Measurements from ENCODE around the gene EMILIN1. TPM values are rescaled to one million over a fixed set of nuclear protein-coding genes. Genes with fewer than 3 reads are reported as not detected.

Gene EMILIN1
- total and polyA plus RNA-seq, 2 of the 4 experiments (the other 2 are of a cell fraction), result 26.5 to 95.6 TPM

GRCh38 chr2:27084297-27085061, 6.1 kb downstream of the EMILIN1 start:
- H3K56ac ChIP-seq (ENCODE audit: extremely low read depth, insufficient read depth, low read length), result no peak overlapping the region
- peaks cover 29% of the 10 kb centered on the region; the same call in 1 of the 2 replicates for H3K36me3 ChIP-seq (ENCODE audit: control insufficient read depth, insufficient read depth, low read length)
- H3K9me3 ChIP-seq (ENCODE audit: control insufficient read depth, insufficient read depth, low read length), result no peaks in the 10 kb centered on the region
- DNase-seq (no peak), ATAC-seq (ENCODE audit: low read depth) (no peak)
- peaks cover 3% of the 10 kb centered on the region; the same call in 1 of the 2 replicates for H3K9me1 ChIP-seq (ENCODE audit: insufficient read depth, low read length)
- H3K9ac ChIP-seq (ENCODE audit: low read depth, low read length), result no peak overlapping the region
- H3K4me3 ChIP-seq (ENCODE audit: insufficient read depth, low read depth, low read length), result no peak overlapping the region
- no peak overlapping the region for H2AK5ac ChIP-seq (ENCODE audit: low read depth, low read length)
- WGBS, 2 experiments (ENCODE audit: extremely low coverage in 2 of 2, insufficient read length in 1 of 2), result 79% methylated on average over 3 of the region's 6 CpGs; no CpG with 5 or more reads in 1 of the 2 experiments
- H2BK15ac ChIP-seq (ENCODE audit: low read depth, low read length), result no peak overlapping the region
- no peaks in the 10 kb centered on the region for H3K27me3 ChIP-seq (ENCODE audit: control insufficient read depth, insufficient read depth, low read length)
- H3K18ac ChIP-seq (ENCODE audit: low read depth, low read length), result no peak overlapping the region
- H3K4ac ChIP-seq (ENCODE audit: low read depth, low read length), result no peak overlapping the region
- H4K5ac ChIP-seq (ENCODE audit: low read depth, low read length), result no peak overlapping the region
- H4K91ac ChIP-seq (ENCODE audit: insufficient read depth, low read depth, low read length), result no peak overlapping the region
- peaks cover 14% of the 10 kb centered on the region for H4K20me1 ChIP-seq (ENCODE audit: insufficient read depth, low read length)
- H3K27ac ChIP-seq (ENCODE audit: insufficient read depth, low read length), result no peak overlapping the region
- in situ Hi-C loops (cut with MboI; ENCODE audit: low sequenced_read_pairs), result no loop called here
- no peak overlapping the region for H3K4me2 ChIP-seq (ENCODE audit: low read depth, low read length)
- no peak overlapping the region for H2BK120ac ChIP-seq (ENCODE audit: low read depth, low read length)
- H2BK20ac ChIP-seq (ENCODE audit: low read depth, low read length), result no peak overlapping the region
- H2AK9ac ChIP-seq (replicated peaks; ENCODE audit: low read depth, low read length, poor library complexity), result no peak overlapping the region
- CTCF ChIA-PET, result no interaction called here
- POLR2A ChIA-PET (ENCODE audit: unreplicated experiment), result no interaction called here
- no peak overlapping the region for H3K14ac ChIP-seq (replicated peaks; ENCODE audit: low read depth, low read length)
- no peak overlapping the region for H2AFZ ChIP-seq (replicated peaks; ENCODE audit: low read length, poor library complexity)
- dilution Hi-C loops (cut with HindIII; ENCODE audit: low sequenced_read_pairs, unreplicated experiment), result no loop called here
- intact Hi-C loops (cut with micrococcal nuclease), result loop anchor here (5.0 kb wide), 1 partner anchor 237 kb away; the partner anchor contains the start of gene DPYSL5
- H3K79me1 ChIP-seq (ENCODE audit: low read depth in 1 of 2, low read length in 2 of 2), result peaks cover 3 to 43% of the 10 kb centered on the region in 2 experiments; a peak in 3 of 4 replicates
- 0 out of 4 replicates have a peak overlapping the region, but pooled peaks of 1 of the 2 experiments have one; percentile 15 for H4K8ac ChIP-seq (ENCODE audit: low read depth in 2 of 2, low read length in 2 of 2)
- BruUV-seq (replicated peaks), result no TSS peak
- H3K23ac ChIP-seq (ENCODE audit: low read depth, low read length), result no peak overlapping the region; the same call in 1 of the 2 replicates
- peaks cover 18% of the 10 kb centered on the region for H3K4me1 ChIP-seq (ENCODE audit: control insufficient read depth, insufficient read depth, low read length)
- no peak overlapping the region for H2BK5ac ChIP-seq (ENCODE audit: low read depth, low read length, poor library complexity, severe bottlenecking)
- TF ChIP-seq POLR2A (IDR thresholded peaks at IDR 0.05; ENCODE audit: low read depth, low read length) (no peak), CEBPB (IDR thresholded peaks at IDR 0.05; ENCODE audit: low read depth, low read length) (no peak), NFE2L2 (IDR thresholded peaks at IDR 0.05; ENCODE audit: low read depth, low read length) (no peak), MAFK (IDR thresholded peaks at IDR 0.05; ENCODE audit: low read depth, low read length) (no peak), RAD21 (IDR thresholded peaks at IDR 0.05; ENCODE audit: low read length) (no peak), CTCF (conservative IDR thresholded peaks at IDR 0.05; ENCODE audit: low read depth, low read length) (no peak), BHLHE40 (IDR thresholded peaks at IDR 0.05; ENCODE audit: low read depth, low read length) (no peak), FOS (IDR thresholded peaks at IDR 0.05; ENCODE audit: low read depth, low read length) (no peak), RFX5 (IDR thresholded peaks at IDR 0.05; ENCODE audit: low read depth, low read length) (no peak), MAZ (IDR thresholded peaks at IDR 0.05; ENCODE audit: borderline replicate concordance, low read depth, low read length) (no peak), CHD1 (IDR thresholded peaks at IDR 0.05; ENCODE audit: low read depth, low read length) (no peak), SMC3 (IDR thresholded peaks at IDR 0.05; ENCODE audit: low read depth, low read length) (no peak), ELK1 (IDR thresholded peaks at IDR 0.05; ENCODE audit: borderline replicate concordance, low read depth, low read length) (no peak), RCOR1 (IDR thresholded peaks at IDR 0.05; ENCODE audit: insufficient replicate concordance, low read length) (no peak), MXI1 (IDR thresholded peaks at IDR 0.05; ENCODE audit: borderline replicate concordance, low read depth, low read length) (no peak)

Data from IMR-90 (cell line).